H9 (cell line): ENCODE data around the gene STK24. TPM values are rescaled to one million over a fixed set of nuclear protein-coding genes. Genes with fewer than 3 reads are reported as not detected.

Experiments
- DNase-seq: peaks from one replicate; pipeline ENCODE4 v3.0.0-alpha.2; 2017
- H2AFZ ChIP-seq: one replicate; pipeline ENCODE4 v1.6.1; 2013; ENCODE audit warnings: mild to moderate bottlenecking, low read length, control low read depth, moderate library complexity
- H2AK5ac ChIP-seq: 2 replicates; pipeline ENCODE4 v1.6.1; 2013; ENCODE audit warnings: low read length, control low read depth, mixed read lengths; ENCODE audit not compliant: insufficient read length
- H2BK120ac ChIP-seq: one replicate; pipeline ENCODE4 v1.6.1; 2013; ENCODE audit warnings: low read depth, mild to moderate bottlenecking, low read length, control low read depth, inconsistent platforms; ENCODE audit not compliant: poor library complexity, severe bottlenecking
- H2BK12ac ChIP-seq: 2 replicates; pipeline ENCODE4 v1.6.1; 2013; ENCODE audit warnings: low read length, control low read depth, mixed read lengths, low read depth; ENCODE audit not compliant: insufficient read length
- H2BK15ac ChIP-seq: 2 replicates; pipeline ENCODE4 v1.6.1; 2013; ENCODE audit warnings: low read depth, low read length, control low read depth
- H2BK20ac ChIP-seq: one replicate; pipeline ENCODE4 v1.6.1; 2013; ENCODE audit warnings: low read depth, mild to moderate bottlenecking, low read length, control low read depth, inconsistent platforms; ENCODE audit not compliant: poor library complexity, severe bottlenecking
- H2BK5ac ChIP-seq: 2 replicates; pipeline ENCODE4 v1.6.1; 2013; ENCODE audit warnings: low read length, control low read depth, mixed read lengths; ENCODE audit not compliant: insufficient read length
- H3K14ac ChIP-seq: 2 replicates; pipeline ENCODE4 v1.6.1; 2013; ENCODE audit warnings: low read length, control low read depth; ENCODE audit not compliant: insufficient read depth
- H3K18ac ChIP-seq: 2 replicates; pipeline ENCODE4 v1.6.1; 2013; ENCODE audit warnings: low read depth, mild to moderate bottlenecking, mixed read lengths, low read length, control low read depth; ENCODE audit not compliant: insufficient read length
- H3K23ac ChIP-seq: 2 replicates; pipeline ENCODE4 v1.6.1; 2013; ENCODE audit warnings: low read length, control low read depth, mixed read lengths, low read depth; ENCODE audit not compliant: insufficient read length
- H3K23me2 ChIP-seq: 2 replicates; pipeline ENCODE4 v1.6.1; 2013; ENCODE audit warnings: low read depth, mild to moderate bottlenecking, mixed read lengths, low read length, control low read depth; ENCODE audit not compliant: insufficient read length, poor library complexity, severe bottlenecking
- H3K27ac ChIP-seq: 2 replicates; pipeline ENCODE4 v1.5.1; 2013; ENCODE audit warnings: low read length, control low read depth, mixed read lengths, low read depth; ENCODE audit not compliant: insufficient read length
- H3K27me3 ChIP-seq: 2 replicates; pipeline ENCODE4 v1.6.1; 2013; ENCODE audit warnings: low read length, control low read depth, inconsistent platforms; ENCODE audit not compliant: insufficient read depth
- H3K4ac ChIP-seq: 2 replicates; pipeline ENCODE4 v1.6.1; 2013; ENCODE audit warnings: low read depth, mild to moderate bottlenecking, control low read depth, inconsistent platforms, low read length, moderate library complexity
- H3K4me1 ChIP-seq: 2 replicates; pipeline ENCODE4 v1.6.1; 2013; ENCODE audit warnings: low read length, control low read depth, inconsistent platforms; ENCODE audit not compliant: insufficient read depth
- H3K4me2 ChIP-seq: 2 replicates; pipeline ENCODE4 v1.6.1; 2013; ENCODE audit warnings: low read length, control low read depth, mixed read lengths; ENCODE audit not compliant: insufficient read length, insufficient read depth
- H3K56ac ChIP-seq: 2 replicates; pipeline ENCODE4 v1.6.1; 2013; ENCODE audit warnings: low read depth, mild to moderate bottlenecking, mixed read lengths, low read length, control low read depth; ENCODE audit not compliant: insufficient read length
- H3K79me1 ChIP-seq: 2 replicates; pipeline ENCODE4 v1.6.1; 2013; ENCODE audit warnings: low read depth, mild to moderate bottlenecking, moderate library complexity, low read length, control low read depth, inconsistent platforms; ENCODE audit not compliant: insufficient read depth, poor library complexity, severe bottlenecking
- H3K79me2 ChIP-seq: 2 replicates; pipeline ENCODE4 v1.6.1; 2013; ENCODE audit warnings: low read length, control low read depth, inconsistent platforms; ENCODE audit not compliant: insufficient read depth
- H3K9ac ChIP-seq: 2 replicates; pipeline ENCODE4 v1.6.1; 2013; ENCODE audit warnings: low read length, control low read depth, mixed read lengths; ENCODE audit not compliant: insufficient read length; ENCODE audit errors: extremely low read depth
- H3K9me3 ChIP-seq: one replicate; pipeline ENCODE4 v1.6.1; 2013; ENCODE audit warnings: low read depth, low read length, inconsistent platforms; ENCODE audit not compliant: control insufficient read depth
- H3T11ph ChIP-seq: one replicate; pipeline ENCODE4 v1.6.1; 2013; ENCODE audit warnings: mild to moderate bottlenecking, low read length, control low read depth, inconsistent platforms
- H4K20me1 ChIP-seq: one replicate; pipeline ENCODE4 v1.6.1; 2013; ENCODE audit not compliant: control insufficient read depth, insufficient read length, insufficient read depth
- H4K5ac ChIP-seq: 2 replicates; pipeline ENCODE4 v1.6.1; 2013; ENCODE audit warnings: low read depth, mild to moderate bottlenecking, mixed read lengths, low read length, control low read depth; ENCODE audit not compliant: insufficient read length
- H4K8ac ChIP-seq: replicated peaks from 2 replicates; pipeline ENCODE4 v1.6.1; 2013; ENCODE audit warnings: low read length, control low read depth, mixed read lengths, low read depth; ENCODE audit not compliant: insufficient read length
- H4K91ac ChIP-seq: 2 replicates; pipeline ENCODE4 v1.6.1; 2013; ENCODE audit warnings: low read depth, mild to moderate bottlenecking, moderate library complexity, mixed read lengths, low read length, control low read depth; ENCODE audit not compliant: insufficient read length
- H3K27ac Mint-ChIP-seq, 3 experiments: 2 replicates in 2 of 3; 3 replicates in 1 of 3; pipeline ENCODE4 v1.8.0; 2020 to 2021; ENCODE audit warnings: mixed read lengths in 3 of 3, mild to moderate bottlenecking in 1 of 3, moderate library complexity in 1 of 3
- H3K27me3 Mint-ChIP-seq: 2 replicates; pipeline ENCODE4 v1.8.0; 2021; ENCODE audit warnings: low read depth, mild to moderate bottlenecking, moderate library complexity, mixed read lengths
- H3K36me3 Mint-ChIP-seq, 3 experiments: 2 replicates in 2 of 3; 3 replicates in 1 of 3; pipeline ENCODE4 v1.8.0; 2020 to 2021; ENCODE audit warnings: low read depth in 3 of 3, mixed read lengths in 3 of 3; ENCODE audit not compliant: insufficient read depth in 1 of 3
- H3K4me1 Mint-ChIP-seq, 2 experiments: 2 replicates each; pipeline ENCODE4 v1.8.0; 2020; ENCODE audit warnings: mixed read lengths in 2 of 2
- H3K4me3 Mint-ChIP-seq, 2 experiments: 2 replicates in 1 of 2; 3 replicates in 1 of 2; pipeline ENCODE4 v1.8.0; 2020 to 2021; ENCODE audit warnings: mild to moderate bottlenecking in 2 of 2, mixed read lengths in 2 of 2, moderate library complexity in 1 of 2
- H3K9me3 Mint-ChIP-seq, 2 experiments: 2 replicates in 1 of 2; 3 replicates in 1 of 2; pipeline ENCODE4 v1.8.0; 2020; ENCODE audit warnings: mild to moderate bottlenecking in 2 of 2, mixed read lengths in 2 of 2, moderate library complexity in 1 of 2
- CTCF ChIP-seq: fragments of 200-600 bp; sonication (generic); conservative IDR thresholded peaks from 3 replicates; pipeline ENCODE4 v1.8.0; 2021; ENCODE audit warnings: antibody characterized with exemption, mild to moderate bottlenecking
- WGBS: extraction: QIAGEN DNeasy Blood & Tissue Kit; methylation state at CpG from one replicate; pipeline ENCODE4 v1.1.7; 2013; ENCODE audit warnings: missing lambda C conversion rate, low lambda C conversion rate, mixed read lengths; ENCODE audit not compliant: insufficient read length; ENCODE audit errors: extremely low coverage; 5-methylcytosine and 5-hydroxymethylcytosine counted together
- total RNA-seq: library from RNA; stranded (reverse); gene quantifications from 2 replicates; pipeline ENCODE4 v1.2.1, GENCODE V29; 2021

The STK24 gene
- total RNA-seq, 1 experiment from 2014 or later, result 134 TPM

GRCh38 chr13:98524391-98524790 lies 52.5 kb downstream of the STK24 start:
- H3K4ac ChIP-seq, result no peak overlapping the region
- no peak overlapping the region for H3K4me2 ChIP-seq
- no peak overlapping the region for H2BK12ac ChIP-seq
- no peak for DNase-seq
- H3K18ac ChIP-seq, result no peak overlapping the region
- H2BK20ac ChIP-seq, result no peak overlapping the region
- H2AK5ac ChIP-seq, result no peak overlapping the region
- Mint-ChIP-seq H3K9me3 (no peaks in the 10 kb centered on the region; a peak in 1 of 5 replicates), H3K4me1 (peaks cover 85 to 89% of the 10 kb centered on the region in 2 experiments), H3K4me3 (no peak overlapping the region), H3K27me3 (no peaks in the 10 kb centered on the region), H3K27ac (peak overlapping the region in 2 of 3 experiments; percentile 58 to 70; a peak in 3 of 7 replicates), H3K36me3 (peaks cover 0 to 1% (median 0%) of the 10 kb centered on the region in 3 experiments; a peak in 2 of 7 replicates)
- no peak overlapping the region for H4K8ac ChIP-seq
- no peaks in the 10 kb centered on the region for H3K23me2 ChIP-seq
- no peaks in the 10 kb centered on the region for H3K9me3 ChIP-seq
- H3K27ac ChIP-seq, result no peak overlapping the region
- peaks cover 3% of the 10 kb centered on the region for H4K20me1 ChIP-seq
- H3T11ph ChIP-seq, result no peak overlapping the region
- H3K14ac ChIP-seq, result peak overlapping the region; percentile 56; the same call in 1 of the 2 replicates
- H3K79me2 ChIP-seq, result peaks cover 62% of the 10 kb centered on the region; the same call in 1 of the 2 replicates
- peaks cover 20% of the 10 kb centered on the region for H3K79me1 ChIP-seq
- H3K56ac ChIP-seq, result no peak overlapping the region
- TF ChIP-seq CTCF, result no peak
- no peak overlapping the region for H2AFZ ChIP-seq
- H2BK15ac ChIP-seq, result no peak overlapping the region
- H3K23ac ChIP-seq, result no peak overlapping the region
- peaks cover 13% of the 10 kb centered on the region; the same call in 1 of the 2 replicates for H3K4me1 ChIP-seq
- no peaks in the 10 kb centered on the region for H3K27me3 ChIP-seq
- WGBS, result no CpG with 5 or more reads among the region's 11 CpGs
- no peak overlapping the region for H4K91ac ChIP-seq
- no peak overlapping the region for H4K5ac ChIP-seq
- no peak overlapping the region for H2BK120ac ChIP-seq
- H2BK5ac ChIP-seq, result no peak overlapping the region
- H3K9ac ChIP-seq, result no peak overlapping the region
